Measurements from ENCODE around the gene EVX1. TPM values are rescaled to one million over a fixed set of nuclear protein-coding genes. Genes with fewer than 3 reads are reported as not detected.

The EVX1 gene
- total RNA-seq, 1 donor from 2014 or later, result 0.51 TPM

- Mint-ChIP-seq H3K36me3 (ENCODE audit: low read depth, unreplicated experiment) (no peaks in the 10 kb centered on the region), H3K27ac (ENCODE audit: unreplicated experiment) (no peak overlapping the region), H3K9me3 (ENCODE audit: unreplicated experiment) (no peaks in the 10 kb centered on the region), H3K4me1 (ENCODE audit: unreplicated experiment) (peaks cover 3% of the 10 kb centered on the region), H3K27me3 (ENCODE audit: unreplicated experiment) (peaks cover 13% of the 10 kb centered on the region), H3K4me3 (ENCODE audit: unreplicated experiment) (no peak overlapping the region)
- DNase-seq (ENCODE audit: low spot score), result no peak
- no peak for TF ChIP-seq CTCF (IDR thresholded peaks at IDR 0.05; ENCODE audit: unreplicated experiment)
These were observed 13.2 kb upstream of the EVX1 start for GRCh38 chr7:27229448-27229847.

- TF ChIP-seq CTCF (IDR thresholded peaks at IDR 0.05; ENCODE audit: unreplicated experiment), result no peak
- peaks cover 27% of the 10 kb centered on the region for H3K27me3 Mint-ChIP-seq (ENCODE audit: unreplicated experiment)
- H3K9me3 Mint-ChIP-seq (ENCODE audit: unreplicated experiment), result no peaks in the 10 kb centered on the region
- H3K27ac Mint-ChIP-seq (ENCODE audit: unreplicated experiment), result no peak overlapping the region
- peak; percentile 63 for DNase-seq (ENCODE audit: low spot score)
- no peaks in the 10 kb centered on the region for H3K36me3 Mint-ChIP-seq (ENCODE audit: low read depth, unreplicated experiment)
- peak overlapping the region; percentile 74 for H3K4me3 Mint-ChIP-seq (ENCODE audit: unreplicated experiment)
- peaks cover 10% of the 10 kb centered on the region for H3K4me1 Mint-ChIP-seq (ENCODE audit: unreplicated experiment)
These were observed 7.0 kb upstream of the EVX1 start for GRCh38 chr7:27235387-27236311.

GRCh38 chr7:27237735-27238334, 4.8 kb upstream of the EVX1 start:
- H3K27ac Mint-ChIP-seq (ENCODE audit: unreplicated experiment), result no peak overlapping the region
- peaks cover 16% of the 10 kb centered on the region for H3K4me1 Mint-ChIP-seq (ENCODE audit: unreplicated experiment)
- no peak overlapping the region for H3K4me3 Mint-ChIP-seq (ENCODE audit: unreplicated experiment)
- DNase-seq (ENCODE audit: low spot score), result no peak
- peaks cover 47% of the 10 kb centered on the region for H3K27me3 Mint-ChIP-seq (ENCODE audit: unreplicated experiment)
- H3K9me3 Mint-ChIP-seq (ENCODE audit: unreplicated experiment), result peaks cover 4% of the 10 kb centered on the region
- H3K36me3 Mint-ChIP-seq (ENCODE audit: low read depth, unreplicated experiment), result peaks cover 3% of the 10 kb centered on the region
- no peak for TF ChIP-seq CTCF (IDR thresholded peaks at IDR 0.05; ENCODE audit: unreplicated experiment)

- H3K4me1 Mint-ChIP-seq (ENCODE audit: unreplicated experiment), result peaks cover 21% of the 10 kb centered on the region
- peaks cover 3% of the 10 kb centered on the region for H3K36me3 Mint-ChIP-seq (ENCODE audit: low read depth, unreplicated experiment)
- H3K27me3 Mint-ChIP-seq (ENCODE audit: unreplicated experiment), result peaks cover 52% of the 10 kb centered on the region
- H3K27ac Mint-ChIP-seq (ENCODE audit: unreplicated experiment), result no peak overlapping the region
- H3K9me3 Mint-ChIP-seq (ENCODE audit: unreplicated experiment), result peaks cover 4% of the 10 kb centered on the region
- no peak for DNase-seq (ENCODE audit: low spot score)
- no peak overlapping the region for H3K4me3 Mint-ChIP-seq (ENCODE audit: unreplicated experiment)
- TF ChIP-seq CTCF (IDR thresholded peaks at IDR 0.05; ENCODE audit: unreplicated experiment), result no peak
These were observed 3.6 kb upstream of the EVX1 start for GRCh38 chr7:27238979-27239386.
